Measurements from ENCODE around the gene COG5.

The COG5 gene

GRCh38 chr7:107570298-107570697 lies 6.6 kb upstream of the COG5 start (continued):
- TF ChIP-seq, protein P1, sequence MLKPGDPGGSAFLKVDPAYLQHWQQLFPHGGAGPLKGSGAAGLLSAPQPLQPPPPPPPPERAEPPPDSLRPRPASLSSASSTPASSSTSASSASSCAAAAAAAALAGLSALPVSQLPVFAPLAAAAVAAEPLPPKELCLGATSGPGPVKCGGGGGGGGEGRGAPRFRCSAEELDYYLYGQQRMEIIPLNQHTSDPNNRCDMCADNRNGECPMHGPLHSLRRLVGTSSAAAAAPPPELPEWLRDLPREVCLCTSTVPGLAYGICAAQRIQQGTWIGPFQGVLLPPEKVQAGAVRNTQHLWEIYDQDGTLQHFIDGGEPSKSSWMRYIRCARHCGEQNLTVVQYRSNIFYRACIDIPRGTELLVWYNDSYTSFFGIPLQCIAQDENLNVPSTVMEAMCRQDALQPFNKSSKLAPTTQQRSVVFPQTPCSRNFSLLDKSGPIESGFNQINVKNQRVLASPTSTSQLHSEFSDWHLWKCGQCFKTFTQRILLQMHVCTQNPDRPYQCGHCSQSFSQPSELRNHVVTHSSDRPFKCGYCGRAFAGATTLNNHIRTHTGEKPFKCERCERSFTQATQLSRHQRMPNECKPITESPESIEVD (tag by site-specific recombination; IDR thresholded peaks at IDR 0.05): no peak
- TF ChIP-seq ZSCAN16 (tag by site-specific recombination; IDR thresholded peaks at IDR 0.05) (no peak), MYNN (tag by site-specific recombination; IDR thresholded peaks at IDR 0.05; ENCODE audit: borderline replicate concordance) (no peak), ZNF768 (tag by site-specific recombination; IDR thresholded peaks at IDR 0.05) (no peak), GLIS1 (tag by site-specific recombination; IDR thresholded peaks at IDR 0.05) (no peak)

DNA sequence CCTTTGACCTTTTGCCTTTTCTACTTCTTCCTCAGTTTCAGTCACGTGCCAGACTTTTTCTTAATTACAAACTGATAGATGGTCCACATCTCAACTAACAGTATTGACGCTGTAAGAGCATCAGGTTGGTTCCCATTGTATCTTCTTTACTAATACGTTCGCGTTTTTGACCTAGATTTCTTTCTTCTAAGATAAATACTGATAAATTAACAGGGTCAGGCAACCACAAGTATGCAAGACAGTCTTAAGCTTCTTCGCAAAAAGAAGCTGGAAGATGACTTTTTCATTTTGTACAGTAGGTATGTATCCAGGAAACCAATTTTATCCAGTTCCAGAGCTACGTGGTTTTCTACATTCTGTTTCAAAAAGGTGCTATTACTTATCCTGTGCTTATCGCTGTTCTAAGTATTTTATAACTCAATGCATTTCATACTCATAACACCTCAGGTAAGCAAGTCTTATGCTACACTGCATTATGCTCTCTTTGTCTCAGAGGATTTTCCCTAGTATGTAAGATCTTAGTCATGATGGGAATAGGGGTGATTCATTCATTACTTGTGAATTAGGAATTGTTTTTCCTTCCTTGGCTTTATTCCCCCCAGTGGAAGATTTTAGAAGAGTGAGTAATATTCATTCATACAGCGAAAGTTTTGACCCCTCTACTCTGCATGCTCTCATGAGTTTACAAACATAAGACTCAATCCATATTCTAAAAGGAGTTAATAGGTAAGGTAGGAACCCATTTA lies 1.0 kb upstream of the COG5 start:
- peak overlapping the region; percentile 84 for H3K4me3 ChIP-seq (ENCODE audit: low read depth, low read length)
- TF ChIP-seq ZNF670 (tag by site-specific recombination; IDR thresholded peaks at IDR 0.05; ENCODE audit: low read depth): no peak
- no peak for TF ChIP-seq ZNF133 (tag by site-specific recombination; IDR thresholded peaks at IDR 0.05)
- no peak for TF ChIP-seq TSHZ1 (tag by site-specific recombination; IDR thresholded peaks at IDR 0.05; ENCODE audit: borderline replicate concordance)
- TF ChIP-seq ELK4 (IDR thresholded peaks at IDR 0.05; ENCODE audit: borderline replicate concordance, low read depth, low read length): no peak
- TF ChIP-seq ZNF768 (tag by site-specific recombination; IDR thresholded peaks at IDR 0.05): no peak
- TF ChIP-seq, protein P2, sequence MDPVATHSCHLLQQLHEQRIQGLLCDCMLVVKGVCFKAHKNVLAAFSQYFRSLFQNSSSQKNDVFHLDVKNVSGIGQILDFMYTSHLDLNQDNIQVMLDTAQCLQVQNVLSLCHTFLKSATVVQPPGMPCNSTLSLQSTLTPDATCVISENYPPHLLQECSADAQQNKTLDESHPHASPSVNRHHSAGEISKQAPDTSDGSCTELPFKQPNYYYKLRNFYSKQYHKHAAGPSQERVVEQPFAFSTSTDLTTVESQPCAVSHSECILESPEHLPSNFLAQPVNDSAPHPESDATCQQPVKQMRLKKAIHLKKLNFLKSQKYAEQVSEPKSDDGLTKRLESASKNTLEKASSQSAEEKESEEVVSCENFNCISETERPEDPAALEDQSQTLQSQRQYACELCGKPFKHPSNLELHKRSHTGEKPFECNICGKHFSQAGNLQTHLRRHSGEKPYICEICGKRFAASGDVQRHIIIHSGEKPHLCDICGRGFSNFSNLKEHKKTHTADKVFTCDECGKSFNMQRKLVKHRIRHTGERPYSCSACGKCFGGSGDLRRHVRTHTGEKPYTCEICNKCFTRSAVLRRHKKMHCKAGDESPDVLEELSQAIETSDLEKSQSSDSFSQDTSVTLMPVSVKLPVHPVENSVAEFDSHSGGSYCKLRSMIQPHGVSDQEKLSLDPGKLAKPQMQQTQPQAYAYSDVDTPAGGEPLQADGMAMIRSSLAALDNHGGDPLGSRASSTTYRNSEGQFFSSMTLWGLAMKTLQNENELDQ (tag by site-specific recombination; IDR thresholded peaks at IDR 0.05; ENCODE audit: low read depth): no peak
- TF ChIP-seq ZSCAN23 (tag by site-specific recombination; IDR thresholded peaks at IDR 0.05): no peak
- TF ChIP-seq ZFP41 (tag by site-specific recombination; IDR thresholded peaks at IDR 0.05; ENCODE audit: borderline replicate concordance): no peak
- TF ChIP-seq ZNF184 (tag by site-specific recombination; IDR thresholded peaks at IDR 0.05): peak; percentile 98
- TF ChIP-seq ZNF560 (tag by site-specific recombination; IDR thresholded peaks at IDR 0.05; ENCODE audit: borderline replicate concordance): no peak
- TF ChIP-seq, protein P3, sequence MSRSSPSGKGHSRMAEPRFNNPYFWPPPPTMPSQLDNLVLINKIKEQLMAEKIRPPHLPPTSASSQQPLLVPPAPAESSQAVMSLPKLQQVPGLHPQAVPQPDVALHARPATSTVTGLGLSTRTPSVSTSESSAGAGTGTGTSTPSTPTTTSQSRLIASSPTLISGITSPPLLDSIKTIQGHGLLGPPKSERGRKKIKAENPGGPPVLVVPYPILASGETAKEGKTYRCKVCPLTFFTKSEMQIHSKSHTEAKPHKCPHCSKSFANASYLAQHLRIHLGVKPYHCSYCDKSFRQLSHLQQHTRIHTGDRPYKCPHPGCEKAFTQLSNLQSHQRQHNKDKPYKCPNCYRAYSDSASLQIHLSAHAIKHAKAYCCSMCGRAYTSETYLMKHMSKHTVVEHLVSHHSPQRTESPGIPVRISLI (tag by site-specific recombination; IDR thresholded peaks at IDR 0.05): 0 out of 2 replicates have a peak, but pooled peaks have one; percentile 18
- peak; percentile 84 for TF ChIP-seq ZNF664 (tag by site-specific recombination; IDR thresholded peaks at IDR 0.05)
- TF ChIP-seq SALL2 (tag by site-specific recombination; IDR thresholded peaks at IDR 0.05; ENCODE audit: borderline replicate concordance): no peak
- TF ChIP-seq, protein P4, sequence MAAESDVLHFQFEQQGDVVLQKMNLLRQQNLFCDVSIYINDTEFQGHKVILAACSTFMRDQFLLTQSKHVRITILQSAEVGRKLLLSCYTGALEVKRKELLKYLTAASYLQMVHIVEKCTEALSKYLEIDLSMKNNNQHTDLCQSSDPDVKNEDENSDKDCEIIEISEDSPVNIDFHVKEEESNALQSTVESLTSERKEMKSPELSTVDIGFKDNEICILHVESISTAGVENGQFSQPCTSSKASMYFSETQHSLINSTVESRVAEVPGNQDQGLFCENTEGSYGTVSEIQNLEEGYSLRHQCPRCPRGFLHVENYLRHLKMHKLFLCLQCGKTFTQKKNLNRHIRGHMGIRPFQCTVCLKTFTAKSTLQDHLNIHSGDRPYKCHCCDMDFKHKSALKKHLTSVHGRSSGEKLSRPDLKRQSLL (tag by site-specific recombination; IDR thresholded peaks at IDR 0.05): no peak
- ChIA-PET POLR2A (interaction anchor here (0.9 to 1.3 kb wide), 3 partner anchors 14 to 179 kb away, joined by 3 read pairs; partner anchors contain the start of gene CBLL1), CTCF (interaction anchor here (0.6 to 2.0 kb wide), 3 partner anchors 12 to 1176 kb away, joined by 3 to 6 read pairs (median 3); no protein-coding TSS in a partner anchor)
- H3K27ac ChIP-seq (ENCODE audit: extremely low read depth, low read depth, low read length): no peak overlapping the region
- H3K36me3 ChIP-seq (ENCODE audit: control insufficient read depth in 2 of 2, insufficient read depth in 1 of 2, low read length in 2 of 2): no peaks in the 10 kb centered on the region
- H3K9me3 ChIP-seq (ENCODE audit: control insufficient read depth, insufficient read depth, low read depth, low read length): no peaks in the 10 kb centered on the region
- no peaks in the 10 kb centered on the region; the same call in 1 of the 2 replicates for H3K4me1 ChIP-seq (ENCODE audit: control insufficient read depth, insufficient read depth, low read length)

Data from HEK293 (cell line).